Activated CD8-positive, alpha-beta memory T cell treated with anti-CD3 and anti-CD28 coated beads, Interleukin-2, amount 50 U/mL, for 24 hours (primary cell): Measurements from ENCODE around the gene TBATA.

Source experiments
- DNase-seq: peaks from one replicate; pipeline ENCODE4 v3.0.0-alpha.2; 2020; ENCODE audit errors: extremely low read depth

TBATA gene

GRCh38 chr10:70807556-70807955 lies 22.4 kb upstream of the TBATA start:
- no peak for DNase-seq

- DNase-seq: no peak
Observed at GRCh38 chr10:70806841-70807240, 21.7 kb upstream of the TBATA start.

DNA sequence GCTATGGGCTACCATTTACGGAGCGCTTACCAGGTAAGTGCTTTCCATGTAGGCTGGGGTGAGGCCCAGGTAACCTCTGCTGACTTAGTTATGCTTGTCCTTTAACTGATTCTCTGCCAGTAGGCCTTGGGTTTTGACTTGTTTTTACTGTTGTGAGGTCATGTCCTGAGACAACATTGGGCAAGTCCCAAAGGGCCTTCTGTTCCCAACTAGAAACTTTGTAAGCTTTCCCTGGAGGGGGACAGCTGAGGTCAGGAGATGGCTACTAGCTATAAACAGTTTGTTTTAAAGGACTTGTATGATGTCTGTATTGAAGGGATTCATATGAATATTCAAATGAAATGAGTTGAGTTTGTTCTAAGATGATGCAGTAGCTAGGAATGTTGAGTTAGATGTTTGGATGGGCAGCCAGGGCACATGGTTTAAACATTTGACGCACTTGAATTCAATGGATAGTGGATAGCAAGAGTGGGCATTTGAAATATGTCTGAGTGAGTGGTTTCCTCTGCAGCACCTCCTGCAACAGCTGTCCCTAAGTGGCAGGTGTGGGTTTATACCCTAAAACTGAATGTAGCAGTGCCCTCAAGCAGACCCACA lies 20.5 kb upstream of the TBATA start:
- no peak for DNase-seq

- DNase-seq: no peak
Observed at GRCh38 chr10:70804421-70804808, 19.2 kb upstream of the TBATA start.

GRCh38 chr10:70803775-70804420 lies 18.7 kb upstream of the TBATA start:
- no peak for DNase-seq

DNA sequence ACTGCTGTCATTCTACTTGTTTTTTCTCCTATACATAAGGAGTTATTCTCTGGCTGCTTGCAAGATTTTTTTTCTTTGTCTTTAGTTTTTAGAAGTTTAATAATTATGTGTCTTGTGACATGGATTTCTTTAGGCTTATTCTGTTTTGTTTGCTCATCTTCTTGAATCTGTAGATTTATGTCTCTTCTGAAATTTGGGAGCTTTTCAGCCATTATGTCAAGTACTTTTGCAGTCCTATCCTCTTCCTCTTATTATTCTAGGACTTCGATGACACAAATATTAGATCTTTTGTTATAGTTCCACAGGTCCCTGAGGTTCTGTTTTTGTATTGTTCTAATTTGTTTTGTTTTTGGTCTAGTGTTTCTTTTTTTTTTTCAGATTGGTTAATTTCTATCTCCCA lies 16.7 kb upstream of the TBATA start:
- no peak for DNase-seq

DNA sequence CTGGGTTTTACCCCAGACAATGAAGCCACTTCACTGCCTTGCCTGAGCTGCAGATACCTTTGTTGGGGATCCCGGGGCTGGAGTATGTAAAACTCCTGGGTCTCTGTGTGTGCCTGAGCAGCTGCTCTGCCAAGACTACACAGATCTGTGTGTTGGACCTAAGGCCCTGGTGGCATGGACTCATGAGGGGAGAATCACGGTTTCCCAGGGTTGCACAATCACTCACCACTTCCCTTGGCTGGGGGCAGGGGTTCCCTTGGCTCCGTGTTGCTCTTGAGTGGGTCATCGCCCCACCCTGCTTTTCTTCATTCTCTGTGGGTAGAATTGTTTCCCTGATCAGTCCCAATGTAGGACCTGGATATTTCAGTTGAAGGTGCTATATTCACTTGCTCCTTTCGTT lies 13.9 kb upstream of the TBATA start:
- no peak for DNase-seq

- no peak for DNase-seq
Observed at GRCh38 chr10:70797840-70798239, 12.7 kb upstream of the TBATA start.

DNA sequence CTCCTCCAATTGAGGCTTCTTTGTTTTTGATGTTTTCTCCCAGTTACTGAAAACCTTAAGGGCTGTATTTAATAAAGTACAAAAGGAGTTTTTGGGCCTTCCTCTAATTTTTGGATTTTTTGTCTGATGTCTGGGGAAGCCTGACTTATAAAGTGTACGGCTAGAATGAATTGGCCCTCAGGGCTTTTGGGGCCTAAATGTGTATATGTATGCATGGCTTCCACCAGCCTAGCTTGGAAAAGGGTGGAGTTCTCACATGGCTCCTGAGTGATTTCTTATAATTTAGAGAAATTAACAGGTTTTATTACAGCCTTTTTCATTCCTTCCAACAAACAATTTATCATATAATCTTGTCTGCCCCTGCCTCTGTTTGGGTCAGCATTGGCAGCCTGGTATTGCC lies 10.4 kb upstream of the TBATA start:
- no peak for DNase-seq

DNA sequence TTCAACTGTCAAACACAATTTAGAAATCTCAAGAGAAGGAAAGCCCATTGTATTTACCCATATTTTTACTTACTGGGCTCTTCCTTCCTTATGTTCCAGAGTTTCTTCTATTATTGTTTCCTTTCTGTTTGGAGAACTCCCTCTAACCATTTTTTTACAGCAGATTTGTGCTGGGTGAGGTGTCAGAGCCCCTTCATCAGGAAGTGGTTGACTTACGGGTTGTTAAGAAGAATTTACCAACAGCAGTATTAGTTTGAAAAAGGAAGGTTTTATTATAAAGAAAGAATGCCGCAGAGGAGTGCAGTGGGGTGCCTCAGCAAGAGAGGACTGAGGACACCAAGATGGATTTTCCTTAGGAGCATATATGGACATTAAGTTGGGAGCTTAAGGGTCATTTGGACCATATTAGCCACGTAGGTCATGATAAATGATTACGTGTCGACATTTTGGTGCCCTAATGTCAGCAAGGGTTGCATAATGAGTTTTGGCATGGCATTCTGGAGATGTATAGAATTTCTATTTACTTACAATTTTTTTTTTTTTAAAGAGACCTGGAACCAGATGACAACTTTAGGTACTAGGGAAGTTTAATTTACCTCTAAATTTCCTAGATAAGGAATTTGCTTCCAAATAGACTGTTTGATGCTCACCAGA lies 6.3 kb upstream of the TBATA start:
- no peak for DNase-seq

DNA sequence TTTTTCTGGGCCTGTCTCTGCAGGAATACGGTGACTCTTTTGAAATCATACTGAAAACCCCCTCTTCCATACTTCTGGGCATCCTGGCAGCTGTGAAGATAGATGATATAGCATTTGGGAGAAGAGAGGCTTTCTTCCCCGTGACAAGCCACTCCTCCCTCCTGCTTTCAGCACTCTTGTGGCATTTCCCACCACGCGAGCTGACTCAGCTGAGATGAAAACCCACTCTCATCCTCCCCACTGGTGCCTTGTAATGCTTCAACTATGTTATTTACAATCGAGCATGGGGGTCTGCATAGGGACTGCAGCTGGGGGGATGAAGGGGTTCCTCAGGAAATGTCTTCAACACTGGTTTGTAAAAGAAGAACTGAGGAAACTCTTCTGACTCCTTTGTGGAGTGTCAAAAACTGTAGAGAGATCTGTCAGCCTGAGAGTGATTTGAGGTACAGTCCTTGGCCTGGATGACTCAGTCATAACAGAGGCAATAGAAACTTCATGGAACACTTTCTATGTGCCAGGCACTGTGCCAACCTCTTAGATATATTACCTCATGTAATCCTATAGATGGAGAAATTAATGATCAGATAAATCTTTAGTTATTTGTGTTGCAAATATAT lies 1.7 kb upstream of the TBATA start:
- DNase-seq: no peak

GRCh38 chr10:70784471-70784870 lies 706 bp downstream of the TBATA start:
- no peak for DNase-seq

DNA sequence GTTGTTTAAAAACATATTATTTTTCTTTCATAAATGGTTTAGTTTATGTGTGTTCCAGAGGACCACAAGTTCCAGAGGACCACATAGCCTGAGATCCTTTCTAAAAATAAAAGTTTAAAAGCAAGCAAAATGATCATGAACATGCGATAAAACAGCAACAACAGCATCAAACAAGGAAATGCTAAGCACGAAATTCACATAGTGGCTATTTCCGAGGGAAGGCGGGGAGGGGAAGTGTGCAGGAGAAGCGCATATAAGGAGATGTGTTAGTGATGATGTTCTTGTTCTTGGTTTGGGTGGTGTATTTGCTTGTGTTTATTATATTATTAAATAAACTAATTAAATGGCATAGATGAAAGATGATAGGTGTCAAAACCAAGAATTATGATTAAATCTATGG lies 1.2 kb downstream of the TBATA start:
- DNase-seq: no peak

DNA sequence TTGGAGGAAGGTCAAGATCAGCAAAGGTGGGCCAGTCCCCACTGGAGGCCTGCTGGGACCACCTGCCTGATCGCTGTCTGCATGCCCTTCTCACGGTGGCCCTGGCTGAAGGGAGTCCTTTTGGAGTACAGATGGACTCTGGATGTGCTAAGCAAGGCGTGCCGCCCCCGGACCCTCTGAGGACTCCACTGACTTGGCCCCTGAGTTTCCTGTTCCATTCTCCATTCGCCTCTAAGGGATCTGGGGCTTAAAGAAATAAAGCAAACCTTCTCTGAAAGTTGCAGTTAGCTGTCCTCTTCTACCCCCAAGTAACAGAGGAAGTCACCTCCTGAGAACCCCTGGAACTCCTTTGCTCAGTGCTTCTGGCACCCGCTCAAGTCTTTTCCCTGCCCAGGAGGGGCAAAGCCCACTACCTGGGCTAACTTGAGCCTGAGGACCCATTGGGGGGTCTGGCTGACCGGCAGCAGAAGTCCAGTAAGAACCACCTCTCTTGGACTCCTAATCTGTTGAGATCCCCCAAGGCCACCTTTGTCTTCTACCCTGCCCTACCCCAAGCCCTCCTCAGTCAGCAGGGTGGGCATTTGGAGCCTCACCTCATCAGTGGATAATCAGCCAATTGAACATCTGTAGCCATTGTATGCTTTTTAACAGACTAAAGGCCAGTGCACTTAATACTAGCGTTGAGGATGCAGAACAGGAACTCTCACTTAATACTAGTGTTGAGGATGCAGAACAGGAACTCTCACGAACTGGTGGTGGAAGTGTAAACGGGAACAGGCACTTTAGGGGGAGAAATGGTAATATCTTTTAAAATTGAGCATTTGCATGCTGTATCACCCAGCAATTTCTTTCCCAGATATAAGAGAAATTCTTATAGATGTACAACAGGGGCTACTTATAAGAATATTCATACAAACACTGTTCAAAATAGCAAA lies 2.2 kb downstream of the TBATA start:
- DNase-seq: no peak

- DNase-seq: no peak
Observed at GRCh38 chr10:70782086-70782745, 3.0 kb downstream of the TBATA start.

- no peak for DNase-seq
Observed at GRCh38 chr10:70781461-70782051, 3.6 kb downstream of the TBATA start.

GRCh38 chr10:70780772-70781171 lies 4.4 kb downstream of the TBATA start:
- DNase-seq: no peak

- no peak for DNase-seq
Observed at GRCh38 chr10:70780370-70780760, 4.8 kb downstream of the TBATA start.

DNA sequence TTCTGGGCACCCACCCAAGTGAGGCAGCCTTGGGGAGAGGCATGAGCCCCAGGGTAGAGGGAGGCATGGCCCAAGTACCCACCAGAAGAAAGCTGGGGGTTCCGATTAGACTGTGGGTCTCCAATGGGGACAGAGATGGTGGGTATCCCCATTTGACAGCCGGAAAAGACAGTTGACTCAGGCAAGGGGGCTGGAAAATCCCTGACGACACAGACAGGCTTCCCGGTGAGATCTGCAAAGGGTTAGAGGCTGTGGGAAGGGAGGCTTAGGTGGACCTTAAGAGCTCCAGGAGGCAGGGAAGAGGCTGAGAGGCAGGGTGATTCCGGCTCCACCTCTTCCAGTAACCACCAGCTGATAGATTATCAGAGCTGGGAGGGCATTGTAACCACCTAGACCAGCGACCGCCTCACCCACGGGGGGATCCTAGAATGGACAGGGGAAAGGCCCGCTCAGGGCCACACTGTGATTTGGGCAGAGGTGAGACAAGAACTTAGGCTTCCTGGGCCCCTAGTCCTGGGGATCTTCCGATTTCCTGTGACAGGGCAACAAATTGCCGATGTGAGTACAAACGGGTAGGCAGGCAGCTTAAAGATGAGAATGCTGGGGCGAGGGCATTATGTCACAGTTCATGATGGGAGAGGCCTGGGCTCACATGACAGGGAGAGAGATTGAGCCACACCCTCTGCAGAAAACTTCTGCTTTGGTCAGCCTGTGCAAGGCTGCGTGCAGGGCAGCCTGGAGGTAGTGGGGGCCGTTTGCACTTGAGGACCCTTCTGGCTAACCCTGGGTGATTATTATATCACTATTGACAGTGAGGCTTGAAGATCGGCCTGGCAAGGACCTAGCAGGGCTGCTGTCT lies 5.4 kb downstream of the TBATA start:
- DNase-seq: no peak

DNA sequence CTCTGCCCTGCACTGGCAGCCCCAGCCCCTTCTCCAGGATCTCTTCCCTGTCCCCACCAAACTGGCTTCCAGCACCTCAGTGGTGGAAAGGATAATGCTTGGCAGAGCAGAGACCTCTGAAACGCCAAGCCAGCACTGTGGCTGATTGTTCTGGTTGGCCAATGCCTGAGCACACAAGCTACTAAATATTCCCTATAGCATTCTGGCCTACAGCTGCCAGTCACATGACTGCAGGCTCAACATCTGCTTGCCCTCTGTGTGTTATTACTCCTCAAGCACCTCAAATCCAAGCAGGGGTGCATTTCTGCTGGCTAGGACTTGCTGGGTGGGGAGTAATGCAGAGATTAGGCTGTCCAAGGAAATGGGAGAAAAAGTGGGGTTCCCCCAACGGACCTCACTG lies 6.1 kb downstream of the TBATA start:
- no peak for DNase-seq
